NCI-H526 treated with DMSO at 0.1 percent for 48 hours (cell line): Measurements from ENCODE around the gene ANXA5.

ENCODE experiments used
- DNase-seq: peaks from one replicate; lab custom pipeline; 2025; lab: John Stamatoyannopoulos, UW

Gene ANXA5

GRCh38 chr4:121642876-121643585 is 53.7 kb downstream of the ANXA5 start:
- no peak for DNase-seq

GRCh38 chr4:121642292-121642691 is 54.5 kb downstream of the ANXA5 start:
- DNase-seq: no peak

GRCh38 chr4:121633653-121634052 is 63.1 kb downstream of the ANXA5 start:
- DNase-seq: no peak

GRCh38 chr4:121632636-121633035 is 64.1 kb downstream of the ANXA5 start:
- no peak for DNase-seq
